HG02973 (cell line): ENCODE measurements around the gene PKD1L1.

ENCODE experiments used
- ATAC-seq: cut with Tn5 transposase; IDR thresholded peaks from one replicate; pipeline ENCODE4 v1.9.1; 2021; ENCODE audit warnings: moderate library complexity; ENCODE audit not compliant: unreplicated experiment

Gene PKD1L1

DNA sequence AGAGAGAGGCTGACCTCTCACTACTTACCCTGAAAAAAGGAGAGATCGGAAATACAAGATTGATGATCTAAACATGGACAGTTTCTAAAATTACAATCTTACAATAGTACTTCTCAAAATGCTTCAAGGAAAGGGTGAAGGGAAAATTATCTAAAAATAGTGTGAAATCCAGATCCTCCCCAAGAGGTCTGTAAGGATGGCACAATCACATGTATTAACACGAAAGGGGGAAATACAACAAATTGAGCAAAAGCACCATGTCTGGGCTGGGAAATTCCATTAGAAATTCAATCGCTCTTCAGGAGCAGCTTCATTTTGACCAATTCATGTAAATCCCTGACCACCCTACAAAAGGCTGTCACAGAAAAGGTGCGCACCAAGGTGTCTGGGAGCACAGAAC, 67.0 kb downstream of the PKD1L1 start:
- ATAC-seq = no peak

DNA sequence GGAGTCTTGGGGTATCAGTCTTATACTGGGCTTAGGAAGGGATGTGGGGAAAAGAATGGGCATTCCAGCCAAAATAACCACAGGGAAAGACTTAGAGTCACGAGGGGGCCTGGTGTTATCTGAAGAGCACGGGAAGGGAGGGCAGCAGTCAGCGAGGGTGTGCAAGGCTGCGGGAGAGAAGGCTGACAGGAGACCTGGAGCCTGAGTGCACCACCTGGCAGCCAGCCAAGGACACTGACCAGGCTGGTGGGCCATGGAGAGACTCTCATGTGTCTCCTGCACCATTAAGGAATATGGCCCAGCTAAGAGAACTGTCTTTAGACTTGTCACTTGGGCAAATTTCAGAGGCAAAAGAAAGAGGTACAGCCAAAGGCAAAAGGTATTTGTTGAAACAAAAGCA, 69.6 kb downstream of the PKD1L1 start:
- no peak for ATAC-seq

DNA sequence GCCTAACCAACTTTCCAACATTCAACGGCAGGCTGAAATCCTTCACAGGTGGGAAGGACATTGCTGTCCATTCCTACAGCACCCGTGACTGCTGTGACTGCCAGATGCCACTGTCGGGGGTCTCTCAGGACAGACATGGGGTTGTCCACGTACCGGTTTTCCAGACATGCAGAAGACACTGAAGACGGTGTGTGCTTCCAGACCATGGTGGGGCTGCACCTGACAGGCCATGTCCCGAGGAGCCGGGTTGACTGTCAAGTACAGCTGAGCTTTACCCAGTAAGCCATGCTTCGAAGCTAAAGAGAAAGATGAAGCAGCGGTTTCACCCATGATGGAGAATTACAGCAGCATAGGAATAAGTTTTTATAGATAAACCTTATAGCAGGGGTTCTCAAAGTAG, 70.9 kb downstream of the PKD1L1 start:
- ATAC-seq = no peak

GRCh38 chr7:47875998-47876744, 72.1 kb downstream of the PKD1L1 start:
- no peak for ATAC-seq

DNA sequence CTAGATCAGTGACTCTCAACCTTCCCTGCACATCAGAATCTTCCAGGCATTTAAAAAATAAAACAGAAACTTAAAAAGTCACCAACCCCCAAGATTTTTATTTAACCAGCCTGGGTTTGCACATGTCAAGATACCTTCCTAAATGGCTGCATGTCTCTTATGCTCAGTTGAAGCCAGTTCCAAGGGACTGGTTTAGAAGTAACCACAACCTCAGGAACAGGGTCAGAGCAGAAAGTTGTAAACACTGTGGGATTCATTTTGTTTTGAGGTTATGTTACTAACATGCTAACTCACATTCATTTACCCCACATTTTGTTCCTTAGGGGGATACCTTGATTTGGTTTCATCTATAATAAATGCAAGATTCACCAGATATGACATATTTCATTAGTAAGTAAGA, 72.9 kb downstream of the PKD1L1 start:
- ATAC-seq = no peak

DNA sequence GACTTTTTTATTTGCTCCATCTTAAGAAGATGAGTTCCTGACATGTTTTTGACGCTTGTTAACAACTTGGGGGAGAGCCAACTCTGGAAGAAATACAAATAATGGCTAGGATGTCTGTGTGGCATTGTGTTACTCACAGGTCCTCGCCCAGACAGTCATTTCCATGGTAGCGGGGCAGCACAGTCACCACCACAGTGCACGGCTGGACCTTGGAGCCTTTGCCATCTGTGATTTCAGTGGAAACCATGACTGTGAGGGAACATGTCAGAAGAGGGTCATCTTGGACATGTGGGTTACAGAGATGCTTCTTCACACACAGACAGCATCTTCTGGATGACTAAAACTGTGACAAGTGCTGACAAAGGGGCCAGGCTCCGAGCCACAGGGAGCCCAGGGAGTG, 74.5 kb downstream of the PKD1L1 start:
- no peak for ATAC-seq

DNA sequence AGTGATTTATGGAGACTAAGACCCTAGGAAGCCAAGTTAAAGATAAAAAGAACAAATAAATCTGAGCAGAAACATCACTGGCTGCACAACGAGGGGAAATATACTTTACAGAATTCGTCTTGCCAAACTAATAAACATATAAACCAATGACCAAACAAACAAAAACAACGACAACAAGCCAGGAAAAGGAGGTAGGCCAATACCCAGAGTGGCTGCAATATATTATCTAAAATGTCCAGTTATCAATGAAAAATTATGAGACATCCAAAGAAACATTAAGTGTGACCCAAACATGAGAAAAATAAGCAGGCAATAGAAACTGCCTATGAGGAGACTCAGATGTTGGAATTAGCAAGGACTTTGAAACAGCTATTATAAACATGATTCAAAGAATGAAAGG, 81.0 kb downstream of the PKD1L1 start:
- no peak for ATAC-seq

DNA sequence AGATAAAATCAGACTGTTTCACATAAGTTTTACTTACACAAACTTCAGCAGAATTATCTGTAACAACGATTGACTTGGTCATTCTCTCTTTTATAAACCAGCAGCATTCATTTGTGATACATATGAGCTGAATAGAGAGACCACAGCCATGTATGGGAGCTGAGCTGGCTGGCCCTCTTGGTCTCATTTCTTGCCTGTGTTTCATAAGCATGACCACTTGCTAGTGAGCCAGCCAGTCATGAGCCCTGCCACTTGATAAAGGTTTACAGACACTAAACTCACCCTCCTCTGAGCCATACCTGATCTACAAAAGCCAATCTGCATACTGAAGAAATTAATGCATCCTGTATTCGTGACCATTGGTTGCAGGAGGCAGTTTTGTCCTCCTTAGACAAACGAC, 82.1 kb downstream of the PKD1L1 start:
- ATAC-seq = no peak

DNA sequence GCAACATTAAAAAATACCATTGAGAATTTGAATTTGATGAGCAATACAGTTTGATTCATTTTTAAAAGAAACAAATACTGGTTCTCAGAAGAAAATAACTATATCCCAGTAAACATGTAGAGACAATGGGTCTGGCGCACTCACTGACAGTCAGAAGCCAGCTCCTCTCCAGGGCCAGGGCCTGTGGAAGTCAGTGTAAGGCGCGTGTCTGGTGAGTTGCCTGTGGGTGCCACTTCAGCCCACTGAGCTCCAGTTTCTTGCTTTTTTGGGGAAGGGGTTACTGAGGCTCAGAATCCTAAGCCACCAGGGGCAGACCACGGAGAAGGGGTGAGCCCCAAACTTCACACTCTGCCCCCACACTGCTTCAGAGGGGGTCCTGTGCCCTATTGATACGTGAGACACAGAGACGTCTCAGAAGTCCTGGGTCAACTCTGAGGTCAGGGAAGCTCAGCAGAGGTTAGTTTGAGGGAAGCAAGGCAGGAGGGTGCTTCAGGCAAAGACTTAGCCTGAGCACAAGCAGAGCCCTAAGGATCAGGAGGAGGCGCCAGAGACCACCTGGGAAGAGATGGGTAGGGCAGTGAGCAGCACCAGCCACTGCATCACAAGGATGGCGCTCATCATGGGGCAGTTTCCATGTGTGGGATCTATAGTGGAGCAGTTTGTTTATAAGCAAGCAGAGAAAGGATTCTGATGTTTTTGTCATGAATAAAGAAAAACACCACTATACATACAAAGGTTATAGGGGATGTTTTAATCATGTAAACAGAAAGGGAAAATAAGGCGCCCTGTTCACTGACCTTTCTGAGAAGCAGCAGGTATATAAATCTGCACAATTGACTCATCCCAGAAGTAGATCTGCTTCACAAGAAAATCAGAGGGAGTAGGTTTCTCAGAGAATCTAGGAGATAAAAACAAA, 95.7 kb downstream of the PKD1L1 start:
- ATAC-seq = no peak

- no peak for ATAC-seq
These were observed 101.1 kb downstream of the PKD1L1 start for GRCh38 chr7:47847207-47847606.

DNA sequence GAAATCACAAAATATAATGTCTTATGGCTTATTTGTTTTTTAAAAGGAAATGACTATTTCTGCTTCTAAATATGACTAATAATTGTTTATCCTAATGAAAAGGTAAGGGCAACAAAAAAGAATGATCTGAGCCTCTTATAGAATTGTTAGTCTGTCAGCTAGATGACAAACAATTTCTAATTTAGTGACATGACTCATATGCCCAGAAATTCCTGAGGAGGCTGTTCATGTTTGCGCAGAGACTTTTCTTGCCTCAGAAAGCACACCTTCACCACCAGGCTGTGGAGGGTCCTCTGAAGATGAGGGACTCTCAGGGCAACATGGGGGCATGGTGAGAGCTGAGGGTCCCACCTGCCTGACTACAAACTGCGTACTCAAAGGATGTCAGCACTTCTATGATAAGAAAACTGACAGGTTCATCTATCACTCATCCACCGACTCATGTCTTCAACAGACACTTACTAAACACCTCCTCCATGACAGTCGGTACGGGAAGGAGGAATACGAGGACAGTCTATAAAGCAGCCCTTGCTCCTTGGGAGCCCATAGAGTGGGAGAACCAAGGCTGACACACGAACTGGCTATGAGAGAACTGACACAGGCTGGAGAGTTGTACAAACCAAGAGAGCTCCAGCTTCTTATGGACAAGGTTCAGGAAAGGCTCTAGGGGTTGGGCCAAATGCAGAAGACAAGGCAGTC, 102.0 kb downstream of the PKD1L1 start:
- ATAC-seq = no peak

DNA sequence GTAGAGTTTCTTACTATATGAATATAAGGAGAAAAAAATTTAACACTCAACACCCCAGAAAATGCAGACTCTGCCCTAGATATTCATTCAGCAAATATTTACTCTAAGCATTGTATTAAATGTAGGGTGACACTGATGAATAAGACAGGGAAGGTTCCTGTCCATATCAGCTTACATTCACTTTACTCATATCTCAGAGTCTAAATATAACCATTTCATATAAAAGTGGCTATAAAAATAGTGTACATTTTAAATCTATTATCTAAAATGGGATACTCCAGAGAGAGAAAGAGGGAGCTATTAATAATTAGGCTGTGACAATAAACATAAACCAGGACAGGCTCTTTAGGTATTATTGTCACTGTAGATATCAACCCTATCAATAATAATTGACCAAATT, 104.0 kb downstream of the PKD1L1 start:
- no peak for ATAC-seq

DNA sequence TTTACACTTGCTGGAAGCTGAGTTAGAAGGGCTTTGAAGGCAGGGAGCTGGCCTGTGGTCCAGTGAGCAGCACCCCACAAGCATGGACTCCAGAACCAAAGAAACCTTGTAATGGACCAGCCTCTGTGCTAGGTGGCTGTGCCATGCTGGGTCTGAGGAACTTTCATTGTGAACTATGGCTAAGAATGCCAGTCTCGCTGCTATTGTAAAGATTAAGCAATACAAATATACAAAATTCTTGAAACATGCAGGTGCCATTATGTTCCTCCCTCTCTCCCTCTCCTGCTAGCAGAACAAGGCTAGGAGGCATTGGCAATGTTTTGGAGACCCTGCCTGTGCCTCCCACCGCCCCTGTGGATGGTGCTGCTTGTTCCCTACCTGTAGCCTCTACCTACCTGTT, 105.0 kb downstream of the PKD1L1 start:
- no peak for ATAC-seq

GRCh38 chr7:47839381-47839780, 108.9 kb downstream of the PKD1L1 start:
- no peak for ATAC-seq

DNA sequence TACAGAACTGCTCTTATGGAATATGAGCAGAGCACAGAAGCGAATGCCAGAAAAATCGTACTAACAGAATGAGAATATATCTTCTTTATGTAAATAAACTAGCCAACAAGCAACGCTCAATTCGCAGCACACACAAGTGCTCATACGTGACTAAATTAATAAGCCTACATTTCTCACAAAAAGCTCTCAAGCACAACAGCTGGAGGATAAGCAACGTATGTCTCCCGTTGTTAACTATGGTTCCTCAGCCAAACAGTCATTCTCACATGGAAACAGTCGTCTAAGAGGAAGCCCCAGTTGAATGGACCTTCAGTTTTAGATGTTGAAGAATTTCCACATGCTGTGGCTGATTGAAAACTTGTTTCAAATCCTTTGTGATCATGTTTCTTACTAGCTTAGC, 110.4 kb downstream of the PKD1L1 start:
- ATAC-seq = no peak

DNA sequence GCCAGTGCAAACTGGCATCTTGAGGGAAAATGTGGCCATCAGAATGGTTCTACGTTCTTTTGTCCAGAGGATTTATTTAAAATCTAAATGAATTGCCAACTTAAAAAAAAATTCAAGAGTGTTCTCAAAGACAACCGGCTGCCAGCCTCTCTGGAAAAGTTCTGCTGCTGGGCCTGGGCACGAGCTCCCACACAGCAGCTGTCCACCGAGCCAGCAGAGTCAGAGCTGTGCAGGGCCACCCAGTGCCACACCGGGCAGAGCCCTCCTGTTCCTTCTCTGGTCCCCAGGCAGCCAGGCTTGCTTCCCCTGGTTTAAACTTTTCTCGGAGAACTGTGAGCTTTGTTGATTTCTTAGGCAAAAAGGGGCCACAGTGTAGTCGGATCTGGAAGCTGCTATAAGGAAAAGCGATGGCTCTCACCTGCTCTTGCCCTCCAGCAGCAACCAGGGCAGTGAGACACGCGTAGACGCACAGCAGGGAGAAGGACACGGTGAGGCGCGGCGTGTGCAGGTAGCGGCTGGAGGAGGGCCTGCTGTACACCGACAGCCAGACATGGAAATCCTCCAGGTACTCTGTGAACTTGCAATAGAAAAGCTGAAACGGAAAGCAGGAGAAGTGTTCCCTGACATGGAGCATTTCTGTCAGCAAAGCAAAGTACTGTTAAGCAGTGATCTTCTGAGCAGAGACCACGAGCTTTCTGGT, 111.6 kb downstream of the PKD1L1 start:
- no peak for ATAC-seq

DNA sequence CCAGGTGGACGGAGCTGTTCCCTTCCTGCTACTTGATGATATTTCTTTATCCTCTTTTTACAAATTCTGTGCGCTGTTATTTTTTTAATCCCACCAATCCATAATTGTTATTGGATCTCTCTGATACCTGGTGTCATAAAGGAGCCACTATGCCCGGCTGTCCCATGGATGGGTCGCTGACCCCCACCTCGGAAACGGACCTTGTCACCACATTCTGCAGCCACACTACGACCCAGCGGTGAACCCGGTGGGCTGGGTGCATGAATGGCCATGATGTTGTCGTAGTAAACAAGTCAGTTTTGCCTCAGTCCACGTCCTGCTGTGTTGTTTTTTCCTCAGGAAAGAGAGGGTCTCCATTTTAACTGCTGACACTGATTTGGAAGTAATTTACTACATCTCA, 112.2 kb downstream of the PKD1L1 start:
- no peak for ATAC-seq

DNA sequence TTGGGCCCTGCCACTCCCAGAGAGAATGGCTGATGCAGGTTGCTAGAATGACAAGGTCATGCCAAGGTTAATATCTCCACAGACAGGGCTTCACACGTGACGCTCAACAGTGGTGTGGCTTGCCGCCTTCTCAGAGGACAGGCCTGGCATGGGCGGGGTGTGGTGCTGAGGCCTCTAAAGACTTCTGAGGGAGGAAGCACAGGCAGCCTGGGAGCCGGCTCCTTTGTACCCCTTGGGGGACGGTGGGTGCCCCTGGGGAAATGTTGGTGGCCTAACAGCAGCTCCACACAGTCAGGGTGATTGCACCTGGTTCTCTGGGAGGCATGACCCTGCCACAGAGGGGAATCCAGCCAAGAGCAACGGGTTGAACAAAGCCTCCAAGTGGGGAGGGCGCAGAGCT, 115.1 kb downstream of the PKD1L1 start:
- ATAC-seq = no peak

GRCh38 chr7:47832105-47832715, 116.1 kb downstream of the PKD1L1 start:
- no peak for ATAC-seq

- no peak for ATAC-seq
These were observed 118.3 kb downstream of the PKD1L1 start for GRCh38 chr7:47830015-47830414.

- ATAC-seq = no peak
These were observed 120.4 kb downstream of the PKD1L1 start for GRCh38 chr7:47827871-47828270.
